ENCODE measurements around the gene TMEM63C.
A peak's percentile ranks its signal among the peaks of the same experiment; 100 is the strongest.

The TMEM63C gene

GRCh38 chr14:77281852-77282410 lies 100.3 kb downstream of the TMEM63C start:
- DNase-seq, result no peak

DNA sequence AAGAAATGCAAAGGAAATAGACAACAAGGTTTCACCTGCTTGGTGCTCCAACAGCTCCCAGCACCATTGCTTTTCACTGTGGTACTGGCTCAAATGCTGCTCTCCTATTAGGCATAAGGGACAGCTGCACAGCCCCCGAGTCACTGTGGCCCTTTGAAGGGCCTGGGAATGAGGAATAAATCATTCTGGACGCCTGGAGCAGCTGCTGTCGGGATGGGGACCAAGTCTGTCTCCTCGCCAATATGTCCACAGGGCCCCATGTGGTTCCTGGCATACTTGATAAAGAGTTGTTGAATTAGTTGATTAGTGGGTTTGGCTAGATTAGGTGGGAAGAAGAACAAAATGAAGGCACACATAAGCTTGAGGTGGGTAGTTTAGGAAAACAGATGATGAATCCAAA lies 102.5 kb downstream of the TMEM63C start:
- DNase-seq, result no peak

DNA sequence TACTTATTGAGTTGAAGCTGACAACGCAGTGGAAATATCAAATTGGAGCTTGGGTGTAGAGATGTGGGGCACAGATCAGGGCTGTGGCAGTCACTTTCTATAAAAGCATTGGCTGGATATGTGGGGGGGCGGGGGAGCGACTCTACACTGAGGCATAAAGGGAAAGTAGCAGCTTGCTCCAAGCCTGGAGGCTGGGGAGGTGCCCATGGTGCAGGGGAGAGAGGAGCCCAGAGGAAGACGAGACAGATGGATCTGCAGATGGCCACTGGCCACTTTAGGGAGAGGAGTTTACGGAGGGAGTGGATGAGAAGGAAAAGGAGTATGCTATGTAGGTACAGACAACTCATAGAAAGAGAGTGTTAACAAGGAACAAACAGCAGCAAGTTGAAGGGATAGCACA lies 102.9 kb downstream of the TMEM63C start:
- DNase-seq, result no peak

- DNase-seq, result no peak
These were observed 105.0 kb downstream of the TMEM63C start for GRCh38 chr14:77286576-77286975.

GRCh38 chr14:77290705-77291104 lies 109.1 kb downstream of the TMEM63C start:
- no peak for DNase-seq

- DNase-seq, result no peak
These were observed 114.6 kb downstream of the TMEM63C start for GRCh38 chr14:77296155-77296554.

DNA sequence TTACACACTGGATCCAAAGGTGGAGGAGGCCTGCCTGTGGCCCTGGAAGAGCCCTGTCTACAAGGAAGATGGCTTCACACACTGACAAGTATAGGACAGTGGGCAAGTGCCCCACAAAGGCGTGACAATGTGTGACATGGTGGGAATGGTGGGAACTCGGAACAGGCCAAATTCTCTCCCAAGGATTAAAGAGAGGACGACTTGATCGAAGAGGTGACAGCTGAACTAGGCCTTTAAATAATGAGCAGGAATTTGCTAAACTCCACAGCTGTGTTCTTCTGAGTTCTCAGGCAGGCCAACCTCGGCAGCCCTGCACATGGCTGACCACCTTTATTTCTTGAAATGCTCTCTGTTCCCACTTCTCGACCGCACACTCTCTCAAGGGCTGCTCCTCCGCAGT lies 115.3 kb downstream of the TMEM63C start:
- no peak for DNase-seq

- no peak for DNase-seq
These were observed 118.2 kb downstream of the TMEM63C start for GRCh38 chr14:77299771-77300170.

- peak; percentile 64 to 65 for DNase-seq
These were observed 119.5 kb downstream of the TMEM63C start for GRCh38 chr14:77301103-77301502.

- DNase-seq, result peak; percentile 27 to 49
These were observed 121.3 kb downstream of the TMEM63C start for GRCh38 chr14:77302926-77303325.

GRCh38 chr14:77303417-77304156 lies 122.0 kb downstream of the TMEM63C start:
- DNase-seq, result peak; percentile 26 to 43

- no peak for DNase-seq
These were observed 124.1 kb downstream of the TMEM63C start for GRCh38 chr14:77305696-77306095.

- DNase-seq, result no peak
These were observed 124.8 kb downstream of the TMEM63C start for GRCh38 chr14:77306416-77306815.

DNA sequence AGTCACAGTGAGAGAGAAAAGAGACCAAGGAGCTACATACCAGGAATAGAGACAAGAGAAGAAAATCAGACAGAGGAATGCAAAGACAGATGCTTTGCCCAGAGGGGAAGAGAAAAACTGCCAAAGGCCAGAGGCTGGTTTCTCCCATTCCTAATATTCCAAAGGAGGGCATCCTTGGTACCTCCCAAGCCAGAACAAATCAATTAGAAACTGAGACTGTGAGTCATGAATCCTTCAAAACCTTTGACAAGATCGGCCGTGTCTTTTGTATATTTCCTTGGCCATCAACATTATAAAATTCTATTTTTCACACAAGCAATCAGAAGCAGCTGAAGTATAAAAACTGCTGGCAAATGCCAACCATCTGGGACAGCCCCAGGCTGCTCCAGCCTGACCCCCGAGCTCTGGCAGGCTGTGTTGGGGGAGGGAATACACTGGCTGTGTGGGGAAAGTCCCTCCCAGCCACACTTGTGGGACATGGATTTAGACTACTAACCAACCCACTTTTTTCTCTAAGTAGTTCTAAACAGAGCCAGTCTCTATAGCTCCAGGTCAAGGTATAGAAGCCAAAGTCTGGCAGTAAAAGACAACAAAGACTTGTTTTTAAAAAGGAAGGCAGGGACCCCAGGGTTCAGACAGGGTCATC lies 125.4 kb downstream of the TMEM63C start:
- DNase-seq, result no peak

Data from stimulated activated CD4-positive, alpha-beta T cell treated with anti-CD3 and anti-CD28 coated beads, Interleukin-2, amount 100 ng/mL, for 24 hours (primary cell).